ENCODE measurements around the gene C15orf40. TPM values are rescaled to one million over a fixed set of nuclear protein-coding genes. Genes with fewer than 3 reads are reported as not detected.
A peak's percentile ranks its signal among the peaks of the same experiment; 100 is the strongest.

C15orf40 gene
- total RNA-seq, 2 donors from 2014 or later, result 19.0 to 22.7 TPM

DNA sequence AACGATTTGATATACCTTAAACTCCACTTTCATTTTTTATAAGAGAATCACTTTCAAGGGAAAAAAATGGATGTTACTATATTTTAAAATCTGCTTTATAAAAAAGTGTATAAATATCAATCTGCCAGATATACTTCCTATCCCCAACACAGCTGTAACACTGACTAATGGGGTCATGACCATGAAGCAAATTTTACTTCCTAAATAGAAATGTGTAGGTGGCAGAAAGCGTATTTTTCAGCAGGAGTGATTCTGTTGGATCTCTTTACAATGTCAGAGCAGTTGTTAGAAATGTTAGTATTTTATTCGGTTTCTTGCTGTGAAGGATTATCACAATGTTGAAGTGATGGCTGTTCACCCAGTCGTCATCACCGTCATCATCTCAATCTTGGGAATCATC, 5.5 kb upstream of the C15orf40 start:
- DNase-seq, result no peak
- TF ChIP-seq CTCF (IDR thresholded peaks at IDR 0.05), result no peak
- Histone ChIP-seq H3K9me3 (no peaks in the 10 kb centered on the region), H3K4me3 (no peak overlapping the region), H3K4me1 (no peaks in the 10 kb centered on the region), H3K27ac (no peak overlapping the region), H3K9ac (ENCODE audit: low read depth in 2 of 2, low read length in 2 of 2) (no peak overlapping the region), H3K36me3 (peaks cover 13% of the 10 kb centered on the region), H3K27me3 (no peaks in the 10 kb centered on the region)
- intact Hi-C loops (cut with DNase I), result loop anchor here (10.0 kb wide), 1 partner anchor 482 kb away; no protein-coding TSS in a partner anchor

DNA sequence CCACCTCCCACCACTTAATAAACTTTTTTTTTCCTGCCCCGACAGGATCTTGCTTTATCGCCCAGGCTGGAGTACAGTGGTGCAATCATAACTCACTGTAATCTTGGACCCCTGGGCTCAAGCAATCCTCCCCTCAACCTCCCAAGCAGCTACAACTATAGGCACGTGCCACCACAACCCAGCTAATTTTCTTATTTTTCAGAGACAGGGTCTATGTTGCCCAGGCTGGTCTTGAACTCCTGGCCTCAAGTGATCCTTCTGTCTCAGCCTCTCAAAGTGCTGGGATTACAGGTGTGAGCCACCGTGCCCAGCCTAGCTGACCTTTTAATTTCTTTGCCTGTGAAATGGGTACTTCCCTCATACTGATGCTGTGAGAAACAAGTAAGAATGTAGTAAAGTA, 3.9 kb upstream of the C15orf40 start:
- intact Hi-C loops (cut with DNase I), result loop anchor here (10.0 kb wide), 1 partner anchor 481 kb away; no protein-coding TSS in a partner anchor
- no peak overlapping the region for H3K9ac ChIP-seq (ENCODE audit: low read depth in 2 of 2, low read length in 2 of 2)
- no peak overlapping the region for H3K4me3 ChIP-seq
- H3K27ac ChIP-seq, result no peak overlapping the region
- TF ChIP-seq CTCF (IDR thresholded peaks at IDR 0.05), result no peak
- no peak for DNase-seq
- no peaks in the 10 kb centered on the region for H3K9me3 ChIP-seq
- peaks cover 11% of the 10 kb centered on the region for H3K36me3 ChIP-seq
- H3K4me1 ChIP-seq, result peaks cover 3% of the 10 kb centered on the region
- H3K27me3 ChIP-seq, result no peaks in the 10 kb centered on the region

DNA sequence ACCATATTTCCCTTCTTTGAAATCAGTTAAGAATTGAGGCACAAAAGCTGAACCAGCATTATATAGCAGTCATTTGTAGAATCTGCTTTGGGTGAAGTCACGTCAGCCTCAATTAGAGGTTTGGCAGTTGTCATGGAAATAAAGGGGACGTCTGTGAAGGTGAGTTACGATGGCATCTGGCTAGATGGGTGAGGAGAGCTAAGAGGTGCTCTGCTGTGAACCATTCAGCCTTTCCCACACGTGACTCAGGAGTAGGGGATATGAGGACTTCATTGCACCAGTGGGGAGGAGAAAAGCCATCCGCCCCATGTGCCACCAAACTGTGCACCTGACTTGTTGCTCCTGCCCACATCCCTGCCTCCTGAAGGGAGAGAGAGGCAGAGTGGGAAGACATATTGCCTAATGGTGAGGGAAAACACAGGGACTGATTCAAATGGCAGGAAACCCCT, 2.8 kb upstream of the C15orf40 start:
- H3K4me3 ChIP-seq, result no peak overlapping the region
- H3K9ac ChIP-seq (ENCODE audit: low read depth in 2 of 2, low read length in 2 of 2), result no peak overlapping the region
- H3K27me3 ChIP-seq, result no peaks in the 10 kb centered on the region
- H3K9me3 ChIP-seq, result no peaks in the 10 kb centered on the region
- peaks cover 2% of the 10 kb centered on the region for H3K36me3 ChIP-seq
- DNase-seq, result no peak
- TF ChIP-seq CTCF (IDR thresholded peaks at IDR 0.05), result no peak
- no peak overlapping the region for H3K27ac ChIP-seq
- peaks cover 5% of the 10 kb centered on the region for H3K4me1 ChIP-seq
- intact Hi-C loops (cut with DNase I), result loop anchor here (5.0 to 10.0 kb wide), 3 partner anchors 53 to 479 kb away; partner anchors contain the start of genes BTBD1 and HDGFL3

- no peak for TF ChIP-seq CTCF (IDR thresholded peaks at IDR 0.05)
- no peak overlapping the region for H3K9ac ChIP-seq (ENCODE audit: low read depth in 2 of 2, low read length in 2 of 2)
- no peak for DNase-seq
- no peaks in the 10 kb centered on the region for H3K9me3 ChIP-seq
- H3K27ac ChIP-seq, result no peak overlapping the region
- intact Hi-C loops (cut with DNase I), result loop anchor here (5.0 to 10.0 kb wide), 3 partner anchors 55 to 478 kb away; partner anchors contain the start of genes BTBD1 and HDGFL3
- H3K4me3 ChIP-seq, result no peak overlapping the region
- peaks cover 5% of the 10 kb centered on the region for H3K4me1 ChIP-seq
- no peaks in the 10 kb centered on the region for H3K27me3 ChIP-seq
- peaks cover 4% of the 10 kb centered on the region for H3K36me3 ChIP-seq
These were observed 1.2 kb upstream of the C15orf40 start for GRCh38 chr15:83012636-83013035.

DNA sequence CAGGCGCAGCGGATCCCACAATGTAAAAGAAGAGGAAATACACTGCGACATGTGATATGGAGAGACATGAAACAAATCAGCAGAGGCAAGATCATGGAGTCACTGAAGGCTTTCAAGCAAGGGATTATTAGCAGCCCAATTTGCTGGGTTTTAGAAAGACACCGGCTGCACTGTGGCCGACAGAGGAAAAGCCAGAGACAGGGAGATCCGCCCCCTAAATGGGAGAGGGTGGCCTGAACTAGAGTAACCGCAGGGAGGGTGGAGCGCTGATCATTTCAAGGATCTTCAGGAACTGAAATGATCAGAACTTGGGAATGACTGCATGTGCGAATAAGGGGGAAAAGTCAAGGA, 612 bp upstream of the C15orf40 start:
- intact Hi-C loops (cut with DNase I), result loop anchor here (5.0 to 10.0 kb wide), 3 partner anchors 55 to 477 kb away; partner anchors contain the start of genes BTBD1 and HDGFL3
- Histone ChIP-seq H3K4me1 (peaks cover 5% of the 10 kb centered on the region), H3K27me3 (no peaks in the 10 kb centered on the region), H3K9me3 (no peaks in the 10 kb centered on the region), H3K36me3 (peaks cover 4% of the 10 kb centered on the region), H3K9ac (ENCODE audit: low read depth in 2 of 2, low read length in 2 of 2) (peak overlapping the region; percentile 81 to 89), H3K4me3 (peak overlapping the region; percentile 87), H3K27ac (peak overlapping the region; percentile 71)
- DNase-seq, result no peak
- TF ChIP-seq CTCF (IDR thresholded peaks at IDR 0.05), result no peak
